ENCODE results near the gene ZNF740. TPM values are rescaled to one million over a fixed set of nuclear protein-coding genes. Genes with fewer than 3 reads are reported as not detected.
"Not testable (repeated sequence)": the region's sequence is repeated elsewhere in the genome, so short reads cannot be mapped to it uniquely, and the experiment has no call there.

The ZNF740 gene
- polyA plus RNA-seq, 1 donor, result 27.9 TPM

DNA sequence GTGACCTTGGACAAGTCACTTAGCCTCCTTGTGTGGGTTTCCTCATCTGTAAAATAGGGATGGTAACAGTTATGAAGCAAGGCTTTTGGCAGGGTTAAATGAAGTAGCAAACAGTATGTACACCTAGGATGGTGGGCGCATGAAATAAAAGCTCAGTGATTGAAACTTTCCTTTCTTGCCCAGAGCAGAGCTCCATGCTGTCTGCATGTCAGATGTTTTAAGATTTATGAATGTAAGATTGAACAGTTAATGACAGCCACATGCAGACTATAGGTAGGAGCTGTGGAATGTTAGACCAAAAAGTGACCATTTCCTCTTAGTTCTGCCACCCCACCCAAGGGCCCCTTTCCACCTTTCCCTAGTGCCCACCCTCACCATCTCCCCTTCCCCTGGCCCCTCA lies 14.5 kb downstream of the ZNF740 start:
- DNase-seq (ENCODE audit: low read depth), result no peak

- no peak for DNase-seq (ENCODE audit: low read depth)
Measured at GRCh38 chr12:53195516-53196420, 15.2 kb downstream of the ZNF740 start.

DNA sequence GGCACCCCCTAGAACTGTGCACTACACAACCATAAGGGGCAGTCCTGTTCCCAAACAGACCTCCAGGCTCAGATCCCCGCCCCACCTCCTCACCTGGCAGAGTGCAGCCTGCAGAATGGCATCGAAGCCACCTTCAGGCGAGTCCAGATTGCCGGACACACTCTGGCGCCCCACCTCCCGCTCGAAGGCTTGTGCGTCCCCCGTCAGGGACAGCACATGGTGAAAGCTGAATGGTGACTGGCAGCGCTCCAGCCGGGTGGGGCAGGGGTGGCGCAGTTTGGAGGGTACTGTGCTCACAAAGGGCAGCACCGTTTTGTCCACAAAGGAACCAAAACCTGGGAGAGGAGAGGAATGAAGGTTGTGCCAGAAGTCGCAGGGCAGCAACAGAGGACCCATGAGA lies 16.0 kb downstream of the ZNF740 start:
- DNase-seq (ENCODE audit: low read depth), result no peak

GRCh38 chr12:53197011-53197640 lies 16.6 kb downstream of the ZNF740 start:
- no peak for DNase-seq (ENCODE audit: low read depth)

GRCh38 chr12:53198486-53199110 lies 18.1 kb downstream of the ZNF740 start:
- no peak for DNase-seq (ENCODE audit: low read depth)

- no peak for DNase-seq (ENCODE audit: low read depth)
Measured at GRCh38 chr12:53199700-53200099, 19.2 kb downstream of the ZNF740 start.

DNA sequence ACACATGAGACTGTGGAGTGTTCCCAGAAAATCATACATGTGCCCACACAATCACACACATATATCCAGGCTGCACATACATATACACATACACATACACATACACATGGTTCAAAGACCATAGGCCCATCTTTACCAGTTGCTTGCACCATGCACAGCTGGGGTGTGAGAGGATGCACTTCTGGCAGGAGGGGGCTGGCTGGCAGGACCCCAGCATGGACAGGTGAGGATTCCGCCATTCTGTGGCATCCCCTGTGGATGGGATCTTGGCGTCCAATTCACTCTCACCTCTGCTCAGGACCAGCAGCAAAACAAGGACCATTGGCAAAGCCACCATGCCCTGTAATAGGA lies 19.6 kb downstream of the ZNF740 start:
- no peak for DNase-seq (ENCODE audit: low read depth)

- DNase-seq (ENCODE audit: low read depth), result no peak
Measured at GRCh38 chr12:53200458-53201176, 20.1 kb downstream of the ZNF740 start.

- no peak for DNase-seq (ENCODE audit: low read depth)
Measured at GRCh38 chr12:53201177-53201541, 20.6 kb downstream of the ZNF740 start.

DNA sequence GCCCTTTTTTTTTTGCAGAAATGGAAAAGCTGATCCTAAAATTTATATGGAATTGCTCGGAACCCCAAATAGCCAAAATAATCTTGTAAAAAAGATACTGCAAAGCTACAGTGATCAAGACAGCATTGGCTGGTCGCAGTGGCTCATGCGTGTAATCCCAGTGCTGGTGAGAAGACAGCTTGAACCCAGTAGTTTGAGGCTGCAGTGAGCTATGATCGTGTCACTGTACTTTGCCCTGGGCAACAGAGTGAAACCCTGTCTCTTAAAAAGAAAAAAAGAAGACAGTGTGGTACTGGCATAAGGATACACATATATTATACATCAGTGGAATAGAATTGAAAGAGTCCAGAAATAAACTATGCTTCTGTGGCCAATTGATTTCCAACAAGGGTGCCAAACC lies 21.1 kb downstream of the ZNF740 start:
- DNase-seq (ENCODE audit: low read depth), result no peak

DNA sequence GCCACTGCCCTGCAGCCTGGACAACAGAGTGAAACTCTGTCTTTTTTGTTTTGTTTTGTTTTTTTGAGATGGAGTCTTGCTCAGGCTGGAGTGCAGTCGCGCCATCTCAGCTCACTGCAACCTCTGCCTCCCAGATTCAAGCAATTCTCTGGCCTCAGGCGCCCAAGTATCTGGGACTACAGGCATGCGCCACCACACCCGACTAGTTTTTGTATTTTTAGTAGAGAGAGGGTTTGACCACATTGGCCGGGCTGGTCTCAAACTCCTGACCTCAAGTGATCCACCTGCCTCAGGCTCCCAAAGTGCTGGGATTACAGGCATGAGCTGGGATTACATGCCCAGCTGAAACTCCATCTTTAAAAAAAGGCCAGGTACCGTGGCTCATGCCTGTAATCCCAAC lies 21.8 kb downstream of the ZNF740 start:
- DNase-seq (ENCODE audit: low read depth), result not testable (repeated sequence)

DNA sequence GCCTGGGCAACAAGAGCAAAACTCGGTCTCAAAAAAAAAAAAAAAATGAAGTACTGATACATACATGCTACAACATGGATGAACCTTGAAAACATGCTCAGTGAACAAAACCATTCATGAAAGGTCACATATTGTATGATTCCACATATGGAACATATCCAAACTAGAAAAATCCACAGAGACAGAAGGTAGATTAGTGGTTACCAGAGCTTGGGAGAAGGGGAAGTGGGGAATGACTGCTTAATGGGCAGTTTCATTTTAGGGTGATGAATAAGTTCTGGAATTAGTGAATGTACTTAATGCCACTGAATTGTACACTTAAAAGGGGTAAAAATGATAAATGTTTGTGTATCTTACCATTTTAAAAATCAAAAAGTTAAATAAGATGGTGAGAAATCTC lies 23.8 kb downstream of the ZNF740 start:
- DNase-seq (ENCODE audit: low read depth), result no peak

DNA sequence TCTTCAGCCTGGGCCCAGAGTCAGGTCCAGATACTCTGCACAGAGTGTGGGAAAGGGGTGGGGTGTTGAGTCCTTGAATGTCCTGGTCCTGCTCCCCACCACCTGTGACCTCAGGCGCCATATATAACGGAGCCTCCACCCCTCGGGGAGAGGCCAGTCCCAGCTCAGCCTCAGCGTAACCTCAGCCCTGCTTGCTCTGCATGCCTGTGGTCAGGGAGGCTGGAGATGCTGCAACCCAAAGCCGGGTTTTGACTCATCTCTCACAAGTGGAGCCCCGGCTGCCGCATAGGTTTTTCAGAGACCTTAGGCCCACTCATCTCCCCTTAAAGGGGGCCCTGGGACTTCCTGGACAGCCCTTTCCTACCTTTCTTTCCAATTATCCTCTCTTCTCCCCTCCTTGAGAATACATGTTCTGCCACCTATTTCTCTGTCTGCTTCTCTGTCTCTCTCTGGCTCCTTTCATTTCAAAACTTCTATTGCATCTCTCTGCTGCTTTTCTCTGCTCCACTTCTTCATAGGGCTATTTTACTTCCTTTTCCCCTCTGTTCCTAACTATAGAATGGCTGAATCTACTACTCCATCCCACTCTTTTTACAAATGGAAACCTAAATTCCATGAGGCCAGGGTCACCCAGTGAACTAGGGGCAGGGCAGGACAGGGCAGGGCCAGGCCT lies 25.4 kb downstream of the ZNF740 start:
- no peak for DNase-seq (ENCODE audit: low read depth)

- DNase-seq (ENCODE audit: low read depth), result no peak
Measured at GRCh38 chr12:53207042-53207441, 26.5 kb downstream of the ZNF740 start, which contains the start of gene ITGB7. Gene ITGB7, minus strand, starts transcription at chr12:53207251. Its CDS starts 6,808 bp downstream, at chr12:53200443.

DNA sequence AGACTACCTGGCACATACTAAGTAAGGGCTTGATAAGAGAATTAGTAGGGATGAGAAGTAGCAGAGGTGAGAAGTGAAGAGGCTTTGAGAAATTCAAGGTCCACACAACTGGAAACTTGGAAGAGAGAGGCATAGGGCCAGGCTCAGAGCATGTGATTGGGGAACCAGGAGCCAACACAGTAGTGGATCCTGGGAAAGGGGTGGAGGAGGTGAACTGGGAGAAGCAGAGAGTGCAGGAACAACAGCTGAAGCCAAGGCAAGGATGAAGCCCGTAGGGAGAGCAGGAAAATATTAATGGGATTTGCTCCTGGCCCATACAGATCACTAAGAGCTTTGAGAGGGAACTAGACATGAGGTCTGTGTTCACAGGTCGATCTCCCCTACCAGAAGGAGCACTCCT lies 27.9 kb downstream of the ZNF740 start:
- no peak for DNase-seq (ENCODE audit: low read depth)

- DNase-seq (ENCODE audit: low read depth), result no peak
Measured at GRCh38 chr12:53208877-53209463, 28.4 kb downstream of the ZNF740 start.

GRCh38 chr12:53210843-53211242 lies 30.3 kb downstream of the ZNF740 start:
- DNase-seq (ENCODE audit: low read depth), result no peak

- DNase-seq (ENCODE audit: low read depth), result no peak
Measured at GRCh38 chr12:53211476-53212381, 31.2 kb downstream of the ZNF740 start.

DNA sequence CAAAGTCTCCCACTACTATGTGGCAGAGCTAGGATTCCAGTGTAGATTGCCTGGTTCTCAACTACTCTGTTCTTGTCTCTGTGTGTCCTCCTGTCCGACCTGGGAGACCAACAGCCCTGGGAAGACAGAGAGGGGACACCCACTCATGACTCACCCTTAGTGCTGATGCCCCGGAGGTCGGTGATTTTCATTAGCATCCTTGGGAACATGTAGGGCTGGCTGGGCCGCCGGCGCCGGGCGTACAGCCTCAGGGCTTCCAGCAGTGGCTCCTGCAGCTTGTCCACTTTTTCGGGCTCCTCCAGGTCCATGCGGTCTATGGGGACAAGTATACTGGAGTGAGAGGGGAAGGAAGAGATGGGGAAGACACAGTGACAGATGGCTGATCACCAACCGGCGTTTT lies 32.4 kb downstream of the ZNF740 start:
- no peak for DNase-seq (ENCODE audit: low read depth)

GRCh38 chr12:53213348-53213747 lies 32.8 kb downstream of the ZNF740 start:
- no peak for DNase-seq (ENCODE audit: low read depth)

Data from forelimb muscle (tissue), 1 donor.